Measurements from ENCODE around the gene TRPC1.

Gene TRPC1

DNA sequence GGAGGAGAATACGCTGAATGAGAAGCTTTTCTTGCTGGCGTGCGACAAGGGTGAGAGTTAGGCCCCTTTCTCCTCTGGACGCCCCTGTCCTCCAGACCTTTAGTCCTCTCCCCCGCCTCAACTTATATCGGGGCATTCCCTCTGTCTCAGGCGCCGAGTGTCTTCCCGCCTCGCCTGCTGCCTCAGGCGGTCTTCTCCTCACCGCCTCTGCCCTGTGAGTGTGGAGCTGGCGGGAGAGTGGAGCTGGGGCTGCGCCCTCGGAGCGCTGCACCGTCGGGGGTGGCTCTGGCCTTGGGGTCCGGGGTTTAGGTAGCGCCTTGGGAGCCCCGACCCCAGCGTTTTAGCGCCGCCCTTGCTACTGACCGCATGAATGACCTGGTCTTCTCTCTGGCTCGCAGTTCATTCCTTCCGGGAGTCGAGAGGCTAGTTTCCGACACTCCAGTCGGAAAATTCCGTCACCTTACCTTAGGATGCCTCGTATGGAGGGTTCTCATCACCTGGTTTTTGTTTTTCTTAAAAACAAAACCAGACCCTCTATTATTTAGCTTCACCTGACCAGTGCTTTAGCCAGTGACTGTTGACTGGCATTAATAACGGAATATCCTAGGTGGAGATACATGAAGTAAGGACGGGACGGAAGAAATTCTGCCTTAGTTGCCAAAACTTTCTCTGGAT lies 985 bp downstream of the TRPC1 start:
- POLR2A ChIA-PET = no interaction called here
- CTCF ChIA-PET = no interaction called here
- no peak for TF ChIP-seq CTCF (IDR thresholded peaks at IDR 0.05; ENCODE audit: control extremely low read depth, extremely low read depth, low read depth, missing control alignments)
- peak; percentile 39 for DNase-seq (ENCODE audit: extremely low spot score)

- CTCF ChIA-PET = no interaction called here
- TF ChIP-seq CTCF (IDR thresholded peaks at IDR 0.05; ENCODE audit: control extremely low read depth, extremely low read depth, low read depth, missing control alignments) = no peak
- POLR2A ChIA-PET = no interaction called here
- DNase-seq (ENCODE audit: extremely low spot score) = no peak
Measured at GRCh38 chr3:142725357-142725739, 1.5 kb downstream of the TRPC1 start.

DNA sequence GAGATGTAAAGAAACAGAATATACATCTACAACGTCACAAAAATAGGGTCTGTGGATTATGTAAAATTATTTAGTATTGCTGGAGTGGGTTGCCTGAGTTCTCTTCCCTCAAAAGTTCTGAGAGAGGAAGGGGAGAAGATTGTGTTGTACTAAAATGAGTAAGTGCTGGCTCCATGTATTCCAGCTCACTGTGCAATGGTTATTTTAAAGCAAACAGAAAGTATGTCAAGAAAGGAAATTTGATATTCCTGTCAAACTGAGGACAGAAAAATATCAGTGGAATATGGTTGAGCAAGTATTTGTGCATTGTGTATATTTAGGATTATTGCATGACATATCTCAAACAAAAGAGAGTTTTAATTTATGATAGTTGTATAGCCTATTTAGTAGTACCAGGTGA lies 2.2 kb downstream of the TRPC1 start:
- CTCF ChIA-PET = no interaction called here
- DNase-seq (ENCODE audit: extremely low spot score) = no peak
- TF ChIP-seq CTCF (IDR thresholded peaks at IDR 0.05; ENCODE audit: control extremely low read depth, extremely low read depth, low read depth, missing control alignments) = no peak
- POLR2A ChIA-PET = interaction anchor here (0.9 kb wide), 1 partner anchor 11 kb away, joined by 3 read pairs; no protein-coding TSS in a partner anchor

GRCh38 chr3:142732066-142732465 lies 8.2 kb downstream of the TRPC1 start:
- ChIA-PET CTCF (interaction anchor here (0.8 to 1.7 kb wide), 3 partner anchors 9 to 96 kb away, joined by 3 to 5 read pairs (median 4); no protein-coding TSS in a partner anchor), POLR2A (no interaction called here)
- TF ChIP-seq CTCF (IDR thresholded peaks at IDR 0.05; ENCODE audit: control extremely low read depth, extremely low read depth, low read depth, missing control alignments) = no peak
- no peak for DNase-seq (ENCODE audit: extremely low spot score)

DNA sequence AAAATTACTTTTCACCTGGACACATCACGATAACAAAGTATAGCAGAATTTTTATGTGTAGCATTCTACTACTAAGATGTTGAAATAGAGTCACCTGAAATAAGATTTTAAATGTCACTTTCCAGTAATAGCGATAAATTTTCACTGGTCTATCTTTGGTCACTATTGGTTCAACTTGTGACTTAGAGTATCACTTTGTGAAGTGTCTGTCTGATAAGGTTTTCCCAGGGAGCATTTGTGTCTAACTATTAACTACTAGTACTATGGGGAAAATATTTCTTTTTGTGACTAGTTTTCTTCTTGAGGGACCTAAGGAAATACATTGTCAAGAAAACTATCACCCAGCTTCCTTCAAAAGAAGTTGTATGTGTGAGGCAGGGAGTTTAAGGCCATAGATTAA lies 11.0 kb downstream of the TRPC1 start:
- DNase-seq (ENCODE audit: extremely low spot score) = no peak
- ChIA-PET POLR2A (no interaction called here), CTCF (interaction anchor here (0.8 kb wide), 1 partner anchor 16 kb away, joined by 3 read pairs; no protein-coding TSS in a partner anchor)
- no peak for TF ChIP-seq CTCF (IDR thresholded peaks at IDR 0.05; ENCODE audit: control extremely low read depth, extremely low read depth, low read depth, missing control alignments)

- DNase-seq (ENCODE audit: extremely low spot score) = no peak
- no peak for TF ChIP-seq CTCF (IDR thresholded peaks at IDR 0.05; ENCODE audit: control extremely low read depth, extremely low read depth, low read depth, missing control alignments)
- POLR2A ChIA-PET = no interaction called here
- CTCF ChIA-PET = no interaction called here
Measured at GRCh38 chr3:142735462-142735861, 11.6 kb downstream of the TRPC1 start.
